ENCODE results near the gene EFCC1.

EFCC1 gene

GRCh38 chr3:129001101-129001805 lies at the start of gene EFCC1:
TSS of gene EFCC1 (plus strand) at chr3:129001304. CDS start at chr3:129001629, 325 bp downstream.
- peak; percentile 74 for DNase-seq

- no peak for DNase-seq
Measured at GRCh38 chr3:128956440-128956839, 44.7 kb upstream of the EFCC1 start.

- DNase-seq = no peak
Measured at GRCh38 chr3:128965280-128965679, 35.8 kb upstream of the EFCC1 start.

GRCh38 chr3:128965818-128966217 lies 35.3 kb upstream of the EFCC1 start:
- DNase-seq = no peak

GRCh38 chr3:128967748-128968355 lies 33.3 kb upstream of the EFCC1 start:
- DNase-seq = no peak

- DNase-seq = no peak
Measured at GRCh38 chr3:128969993-128970739, 30.9 kb upstream of the EFCC1 start.

GRCh38 chr3:128970740-128971047 lies 30.4 kb upstream of the EFCC1 start:
- DNase-seq = no peak

- peak; percentile 56 for DNase-seq
Measured at GRCh38 chr3:128971421-128972100, 29.5 kb upstream of the EFCC1 start.

GRCh38 chr3:128973988-128974564 lies 27.0 kb upstream of the EFCC1 start:
- DNase-seq = no peak

- DNase-seq = no peak
Measured at GRCh38 chr3:128975276-128975675, 25.8 kb upstream of the EFCC1 start.

- no peak for DNase-seq
Measured at GRCh38 chr3:128983293-128984069, 17.6 kb upstream of the EFCC1 start.

- DNase-seq = no peak
Measured at GRCh38 chr3:128984596-128984995, 16.5 kb upstream of the EFCC1 start.

- DNase-seq = no peak
Measured at GRCh38 chr3:128987302-128988100, 13.6 kb upstream of the EFCC1 start.

GRCh38 chr3:128988286-128988685 lies 12.8 kb upstream of the EFCC1 start:
- no peak for DNase-seq

GRCh38 chr3:128991355-128991895 lies 9.7 kb upstream of the EFCC1 start:
- no peak for DNase-seq

GRCh38 chr3:128992926-128993460 lies 8.1 kb upstream of the EFCC1 start:
- DNase-seq = no peak

GRCh38 chr3:128993461-128994172 lies 7.5 kb upstream of the EFCC1 start, which contains the start of gene CFAP92:
TSS of gene CFAP92 (minus strand) at chr3:128994076. CDS start at chr3:128993304, 772 bp downstream.
- peak; percentile 90 for DNase-seq

GRCh38 chr3:128994173-128994512 lies 7.0 kb upstream of the EFCC1 start:
- no peak for DNase-seq

GRCh38 chr3:128994581-128995546 lies 6.2 kb upstream of the EFCC1 start:
- no peak for DNase-seq
